HG03280 (cell line): ENCODE results near the gene APCDD1L.

Source experiments
- ATAC-seq: cut with Tn5 transposase; IDR thresholded peaks from one replicate; pipeline ENCODE4 v1.9.1; 2021; ENCODE audit warnings: mild to moderate bottlenecking, moderate library complexity; ENCODE audit not compliant: unreplicated experiment

Gene APCDD1L

GRCh38 chr20:58515233-58516212 is at the start of gene APCDD1L:
TSS of gene APCDD1L (minus strand) at chr20:58515399. CDS start at chr20:58514707, 692 bp downstream.
- no peak for ATAC-seq

- ATAC-seq: no peak
These were observed 44.1 kb upstream of the APCDD1L start for GRCh38 chr20:58559368-58559729.

GRCh38 chr20:58558486-58559367 is 43.5 kb upstream of the APCDD1L start:
- ATAC-seq: no peak

GRCh38 chr20:58557733-58558342 is 42.6 kb upstream of the APCDD1L start:
- no peak for ATAC-seq

GRCh38 chr20:58556961-58557360 is 41.8 kb upstream of the APCDD1L start:
- no peak for ATAC-seq

GRCh38 chr20:58555078-58555765 is 40.0 kb upstream of the APCDD1L start:
- ATAC-seq: no peak

GRCh38 chr20:58554541-58554940 is 39.3 kb upstream of the APCDD1L start:
- no peak for ATAC-seq

GRCh38 chr20:58553841-58554240 is 38.6 kb upstream of the APCDD1L start:
- no peak for ATAC-seq

GRCh38 chr20:58553166-58553696 is 38.0 kb upstream of the APCDD1L start:
- no peak for ATAC-seq

- ATAC-seq: no peak
These were observed 37.3 kb upstream of the APCDD1L start for GRCh38 chr20:58552366-58552934.

- no peak for ATAC-seq
These were observed 36.4 kb upstream of the APCDD1L start for GRCh38 chr20:58551631-58552030.

- ATAC-seq: no peak
These were observed 35.3 kb upstream of the APCDD1L start for GRCh38 chr20:58550275-58551059.

GRCh38 chr20:58549231-58550209 is 34.3 kb upstream of the APCDD1L start:
- ATAC-seq: no peak

- no peak for ATAC-seq
These were observed 32.6 kb upstream of the APCDD1L start for GRCh38 chr20:58547623-58548475.

GRCh38 chr20:58546756-58547622 is 31.8 kb upstream of the APCDD1L start:
- no peak for ATAC-seq

- ATAC-seq: no peak
These were observed 31.2 kb upstream of the APCDD1L start for GRCh38 chr20:58546416-58546711.
